ENCODE data around the gene FTO.
A peak's percentile ranks its signal among the peaks of the same experiment; 100 is the strongest.
"Not testable (repeated sequence)": the region's sequence is repeated elsewhere in the genome, so short reads cannot be mapped to it uniquely, and the experiment has no call there.

The FTO gene

GRCh38 chr16:54181683-54182329 lies 477.9 kb downstream of the FTO start:
- not testable (repeated sequence) for DNase-seq (ENCODE audit: low spot score)

- no peak for DNase-seq (ENCODE audit: low spot score)
Observed at GRCh38 chr16:54185045-54185444, 481.1 kb downstream of the FTO start.

GRCh38 chr16:54191163-54191562 lies 487.2 kb downstream of the FTO start:
- no peak for DNase-seq (ENCODE audit: low spot score)

GRCh38 chr16:54191592-54191991 lies 487.6 kb downstream of the FTO start:
- DNase-seq (ENCODE audit: low spot score): no peak

GRCh38 chr16:54193013-54193664 lies 489.2 kb downstream of the FTO start:
- no peak for DNase-seq (ENCODE audit: low spot score)

- peak; percentile 58 for DNase-seq (ENCODE audit: low spot score)
Observed at GRCh38 chr16:54193665-54194333, 489.8 kb downstream of the FTO start.

GRCh38 chr16:54194334-54194743 lies 490.4 kb downstream of the FTO start:
- DNase-seq (ENCODE audit: low spot score): no peak

- no peak for DNase-seq (ENCODE audit: low spot score)
Observed at GRCh38 chr16:54197758-54198157, 493.8 kb downstream of the FTO start.

- no peak for DNase-seq (ENCODE audit: low spot score)
Observed at GRCh38 chr16:54199487-54200160, 495.7 kb downstream of the FTO start.

- DNase-seq (ENCODE audit: low spot score): no peak
Observed at GRCh38 chr16:54200161-54200534, 496.2 kb downstream of the FTO start.

- no peak for DNase-seq (ENCODE audit: low spot score)
Observed at GRCh38 chr16:54200720-54201119, 496.8 kb downstream of the FTO start.

- no peak for DNase-seq (ENCODE audit: low spot score)
Observed at GRCh38 chr16:54201200-54201599, 497.2 kb downstream of the FTO start.

Data from HuH-7.5 (cell line).